ENCODE data around the gene KCNH1.

DNA sequence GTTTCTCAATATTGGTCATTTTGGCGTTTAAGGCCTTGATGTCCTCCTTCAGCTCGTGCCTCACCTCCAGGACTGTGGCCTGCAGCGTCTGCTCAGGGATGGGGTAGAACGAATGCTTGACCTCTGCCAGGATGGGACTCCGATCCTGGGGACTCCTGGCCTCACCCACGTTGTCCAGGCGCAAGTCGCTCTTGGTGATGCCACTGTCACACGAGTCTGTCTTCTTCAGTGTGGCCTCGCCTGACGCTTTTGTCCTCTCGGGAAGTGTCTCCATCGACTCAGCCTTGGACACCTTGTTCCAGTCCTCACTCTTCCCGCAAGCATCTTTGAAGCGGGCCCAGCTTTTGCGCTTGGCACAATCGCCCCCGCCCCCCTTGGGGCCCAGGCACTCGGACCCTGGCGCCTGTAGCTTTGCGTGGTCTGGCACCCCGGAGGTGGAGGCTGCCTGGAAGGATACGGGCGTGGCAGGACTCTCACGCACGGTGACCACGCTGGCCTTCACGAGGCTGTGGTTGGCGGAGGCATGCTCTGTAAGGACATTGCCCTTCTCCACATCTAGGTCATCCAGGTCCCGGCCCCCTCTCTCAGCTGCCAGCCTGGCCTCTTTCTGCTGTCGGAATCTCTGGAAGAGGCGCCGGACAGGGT, 450.4 kb downstream of the KCNH1 start:
- TF ChIP-seq, protein P1, sequence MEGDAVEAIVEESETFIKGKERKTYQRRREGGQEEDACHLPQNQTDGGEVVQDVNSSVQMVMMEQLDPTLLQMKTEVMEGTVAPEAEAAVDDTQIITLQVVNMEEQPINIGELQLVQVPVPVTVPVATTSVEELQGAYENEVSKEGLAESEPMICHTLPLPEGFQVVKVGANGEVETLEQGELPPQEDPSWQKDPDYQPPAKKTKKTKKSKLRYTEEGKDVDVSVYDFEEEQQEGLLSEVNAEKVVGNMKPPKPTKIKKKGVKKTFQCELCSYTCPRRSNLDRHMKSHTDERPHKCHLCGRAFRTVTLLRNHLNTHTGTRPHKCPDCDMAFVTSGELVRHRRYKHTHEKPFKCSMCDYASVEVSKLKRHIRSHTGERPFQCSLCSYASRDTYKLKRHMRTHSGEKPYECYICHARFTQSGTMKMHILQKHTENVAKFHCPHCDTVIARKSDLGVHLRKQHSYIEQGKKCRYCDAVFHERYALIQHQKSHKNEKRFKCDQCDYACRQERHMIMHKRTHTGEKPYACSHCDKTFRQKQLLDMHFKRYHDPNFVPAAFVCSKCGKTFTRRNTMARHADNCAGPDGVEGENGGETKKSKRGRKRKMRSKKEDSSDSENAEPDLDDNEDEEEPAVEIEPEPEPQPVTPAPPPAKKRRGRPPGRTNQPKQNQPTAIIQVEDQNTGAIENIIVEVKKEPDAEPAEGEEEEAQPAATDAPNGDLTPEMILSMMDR (IDR thresholded peaks at IDR 0.05) = no peak
- TF ChIP-seq POLR2A (IDR thresholded peaks at IDR 0.05) = no peak

Measured in Peyer's patch (tissue), 4 donors.